ENCODE measurements around the gene INTS11. TPM values are rescaled to one million over a fixed set of nuclear protein-coding genes. Genes with fewer than 3 reads are reported as not detected.
A peak's percentile ranks its signal among the peaks of the same experiment; 100 is the strongest.

Gene INTS11
- total RNA-seq, 1 donor from 2014 or later, result 106 TPM

- H3K27me3 Mint-ChIP-seq (ENCODE audit: unreplicated experiment), result no peaks in the 10 kb centered on the region
- peak overlapping the region; percentile 29 for H3K4me3 Mint-ChIP-seq (ENCODE audit: unreplicated experiment)
- peaks cover 56% of the 10 kb centered on the region for H3K4me1 Mint-ChIP-seq (ENCODE audit: unreplicated experiment)
- peak overlapping the region; percentile 90 for H3K27ac Mint-ChIP-seq (ENCODE audit: unreplicated experiment)
- no peaks in the 10 kb centered on the region for H3K9me3 Mint-ChIP-seq (ENCODE audit: unreplicated experiment)
- DNase-seq (ENCODE audit: extremely low spot score, unreplicated experiment), result no peak
- no peaks in the 10 kb centered on the region for H3K36me3 Mint-ChIP-seq (ENCODE audit: unreplicated experiment)
- TF ChIP-seq, protein P1, sequence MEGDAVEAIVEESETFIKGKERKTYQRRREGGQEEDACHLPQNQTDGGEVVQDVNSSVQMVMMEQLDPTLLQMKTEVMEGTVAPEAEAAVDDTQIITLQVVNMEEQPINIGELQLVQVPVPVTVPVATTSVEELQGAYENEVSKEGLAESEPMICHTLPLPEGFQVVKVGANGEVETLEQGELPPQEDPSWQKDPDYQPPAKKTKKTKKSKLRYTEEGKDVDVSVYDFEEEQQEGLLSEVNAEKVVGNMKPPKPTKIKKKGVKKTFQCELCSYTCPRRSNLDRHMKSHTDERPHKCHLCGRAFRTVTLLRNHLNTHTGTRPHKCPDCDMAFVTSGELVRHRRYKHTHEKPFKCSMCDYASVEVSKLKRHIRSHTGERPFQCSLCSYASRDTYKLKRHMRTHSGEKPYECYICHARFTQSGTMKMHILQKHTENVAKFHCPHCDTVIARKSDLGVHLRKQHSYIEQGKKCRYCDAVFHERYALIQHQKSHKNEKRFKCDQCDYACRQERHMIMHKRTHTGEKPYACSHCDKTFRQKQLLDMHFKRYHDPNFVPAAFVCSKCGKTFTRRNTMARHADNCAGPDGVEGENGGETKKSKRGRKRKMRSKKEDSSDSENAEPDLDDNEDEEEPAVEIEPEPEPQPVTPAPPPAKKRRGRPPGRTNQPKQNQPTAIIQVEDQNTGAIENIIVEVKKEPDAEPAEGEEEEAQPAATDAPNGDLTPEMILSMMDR (IDR thresholded peaks at IDR 0.05), result no peak
Observed at GRCh38 chr1:1360506-1361169, 36.2 kb upstream of the INTS11 start.

DNA sequence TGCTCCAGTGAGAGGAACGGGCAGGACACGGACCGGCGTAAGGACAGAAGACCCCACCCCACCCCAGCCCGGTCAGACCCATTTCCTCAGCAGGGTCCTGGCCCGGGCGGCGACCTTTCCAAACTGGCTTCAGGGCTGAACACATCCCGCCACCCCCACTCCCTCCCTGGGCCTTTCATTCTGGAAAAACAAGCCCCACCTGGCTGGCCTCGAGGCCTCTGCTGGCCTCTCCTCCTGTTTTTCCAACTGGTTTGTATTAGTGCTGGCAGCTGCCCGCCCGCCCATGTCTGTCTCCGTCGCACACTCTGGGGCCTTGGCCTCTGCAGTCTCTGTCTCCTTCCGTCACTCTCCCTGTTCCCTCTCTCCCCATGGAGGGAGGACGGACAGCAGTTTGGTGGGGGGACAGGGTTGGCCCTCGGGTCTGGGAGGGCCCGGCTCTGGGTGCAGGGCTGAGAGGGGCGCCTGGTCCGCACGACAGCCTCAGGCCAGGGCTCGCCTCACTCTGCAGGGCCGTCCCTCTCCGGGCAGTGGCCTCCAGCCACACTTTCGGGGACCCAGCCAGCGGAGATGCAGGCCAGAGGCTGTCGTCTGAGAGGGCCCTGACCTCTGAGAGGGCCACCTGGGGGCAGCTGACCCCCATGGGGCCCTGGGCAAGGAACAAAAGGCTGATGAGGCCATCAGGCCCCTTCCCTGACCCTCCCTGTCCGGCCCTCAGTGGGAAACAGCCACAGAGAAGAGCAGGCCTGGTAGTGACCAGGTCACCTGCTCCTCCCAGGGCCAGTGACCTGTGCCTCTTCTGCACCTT, 35.4 kb upstream of the INTS11 start:
- Mint-ChIP-seq H3K36me3 (ENCODE audit: unreplicated experiment) (no peaks in the 10 kb centered on the region), H3K4me3 (ENCODE audit: unreplicated experiment) (peak overlapping the region; percentile 90), H3K27ac (ENCODE audit: unreplicated experiment) (peak overlapping the region; percentile 90), H3K27me3 (ENCODE audit: unreplicated experiment) (no peaks in the 10 kb centered on the region), H3K4me1 (ENCODE audit: unreplicated experiment) (peaks cover 56% of the 10 kb centered on the region), H3K9me3 (ENCODE audit: unreplicated experiment) (no peaks in the 10 kb centered on the region)
- TF ChIP-seq, protein P1 (IDR thresholded peaks at IDR 0.05), result no peak
- DNase-seq (ENCODE audit: extremely low spot score, unreplicated experiment), result peak; percentile 95

DNA sequence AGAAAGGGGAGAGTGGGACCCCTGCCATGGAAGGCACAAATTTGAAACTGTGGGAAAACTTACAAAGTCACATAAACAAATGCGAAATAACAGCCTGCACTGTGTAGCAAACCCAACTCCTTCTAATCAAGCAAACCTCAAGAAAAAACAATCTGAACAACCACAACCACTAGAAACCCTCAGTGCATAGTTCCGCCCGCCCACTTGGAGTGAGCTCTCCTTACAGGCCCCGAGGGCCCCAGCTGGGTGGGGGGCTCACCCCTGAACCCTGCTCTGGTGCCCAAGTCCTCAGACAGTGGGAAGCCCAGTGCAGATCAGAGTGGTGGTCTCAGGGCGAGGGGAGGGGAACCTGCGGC, 34.8 kb upstream of the INTS11 start:
- peak overlapping the region; percentile 90 for H3K4me3 Mint-ChIP-seq (ENCODE audit: unreplicated experiment)
- TF ChIP-seq, protein P1 (IDR thresholded peaks at IDR 0.05), result no peak
- peak overlapping the region; percentile 90 for H3K27ac Mint-ChIP-seq (ENCODE audit: unreplicated experiment)

DNA sequence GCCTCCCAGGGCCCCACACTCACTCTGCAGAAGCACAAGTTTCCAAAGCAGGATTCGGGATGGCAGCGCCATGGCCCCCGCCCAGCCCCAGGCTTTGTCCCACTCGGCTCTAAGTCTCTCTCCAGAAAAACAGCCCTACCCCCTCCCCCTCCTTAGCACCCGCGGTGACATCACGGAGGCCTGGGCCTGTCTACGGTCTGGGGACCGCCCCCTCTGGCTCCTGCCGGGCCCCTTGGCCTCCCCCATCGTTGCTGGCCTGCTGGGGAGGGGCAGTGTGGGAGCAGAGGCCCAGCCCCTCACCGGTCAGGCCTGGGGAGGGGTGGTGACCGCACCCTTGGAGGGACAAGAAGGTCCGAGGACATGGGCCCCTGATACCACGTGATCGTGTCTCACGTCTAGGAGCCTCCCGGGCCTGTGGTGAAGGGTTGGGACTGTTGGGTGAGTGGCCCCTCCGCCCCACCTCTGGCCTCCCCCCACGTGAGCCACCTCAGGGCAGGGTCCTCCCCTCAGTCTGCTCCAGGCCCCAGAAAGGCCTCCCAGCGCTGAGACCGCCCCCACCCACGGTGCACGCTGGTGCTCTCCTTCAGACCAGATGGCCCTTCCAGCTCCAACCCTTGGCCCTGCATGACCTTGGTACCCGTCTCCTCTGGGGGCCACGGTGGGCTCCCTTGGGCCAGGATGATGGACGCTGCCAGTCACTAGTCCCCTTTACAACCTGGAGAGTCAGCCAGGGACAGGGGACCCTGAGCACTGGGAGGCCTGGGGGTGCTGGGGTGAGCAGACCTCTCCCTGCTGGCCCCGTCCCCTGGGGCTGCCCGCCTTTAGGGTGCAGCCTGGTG, 34.2 kb upstream of the INTS11 start, which contains the start of gene MXRA8:
MXRA8 (minus strand) TSS at position 123 of the 839 bp plus-strand sequence; CDS start at position 72, 51 bp downstream.
- H3K36me3 Mint-ChIP-seq (ENCODE audit: unreplicated experiment), result peaks cover 2% of the 10 kb centered on the region
- peak within 1 kb of the TSS; percentile 90 for H3K27ac Mint-ChIP-seq (ENCODE audit: unreplicated experiment)
- H3K4me1 Mint-ChIP-seq (ENCODE audit: unreplicated experiment), result peaks cover 59% of the 10 kb centered on the region
- TF ChIP-seq, protein P1 (IDR thresholded peaks at IDR 0.05), result no peak
- H3K9me3 Mint-ChIP-seq (ENCODE audit: unreplicated experiment), result no peaks in the 10 kb centered on the region
- DNase-seq (ENCODE audit: extremely low spot score, unreplicated experiment), result no peak
- H3K4me3 Mint-ChIP-seq (ENCODE audit: unreplicated experiment), result peak within 1 kb of the TSS; percentile 90
- no peaks in the 10 kb centered on the region for H3K27me3 Mint-ChIP-seq (ENCODE audit: unreplicated experiment)

More for the DNA sequence above, 34.8 kb upstream of the INTS11 start:
- H3K27me3 Mint-ChIP-seq (ENCODE audit: unreplicated experiment), result no peaks in the 10 kb centered on the region
- peak; percentile 95 for DNase-seq (ENCODE audit: extremely low spot score, unreplicated experiment)
- peaks cover 54% of the 10 kb centered on the region for H3K4me1 Mint-ChIP-seq (ENCODE audit: unreplicated experiment)
- no peaks in the 10 kb centered on the region for H3K36me3 Mint-ChIP-seq (ENCODE audit: unreplicated experiment)
- H3K9me3 Mint-ChIP-seq (ENCODE audit: unreplicated experiment), result no peaks in the 10 kb centered on the region
